HG02943 (cell line): ENCODE results near the gene NLRP6.
"Not testable (repeated sequence)": the region's sequence is repeated elsewhere in the genome, so short reads cannot be mapped to it uniquely, and the experiment has no call there.

Source experiments
- ATAC-seq: cut with Tn5 transposase; IDR thresholded peaks from one replicate; pipeline ENCODE4 v1.9.1; 2021; ENCODE audit warnings: mild to moderate bottlenecking, low read depth, moderate library complexity; ENCODE audit not compliant: unreplicated experiment

NLRP6 gene

DNA sequence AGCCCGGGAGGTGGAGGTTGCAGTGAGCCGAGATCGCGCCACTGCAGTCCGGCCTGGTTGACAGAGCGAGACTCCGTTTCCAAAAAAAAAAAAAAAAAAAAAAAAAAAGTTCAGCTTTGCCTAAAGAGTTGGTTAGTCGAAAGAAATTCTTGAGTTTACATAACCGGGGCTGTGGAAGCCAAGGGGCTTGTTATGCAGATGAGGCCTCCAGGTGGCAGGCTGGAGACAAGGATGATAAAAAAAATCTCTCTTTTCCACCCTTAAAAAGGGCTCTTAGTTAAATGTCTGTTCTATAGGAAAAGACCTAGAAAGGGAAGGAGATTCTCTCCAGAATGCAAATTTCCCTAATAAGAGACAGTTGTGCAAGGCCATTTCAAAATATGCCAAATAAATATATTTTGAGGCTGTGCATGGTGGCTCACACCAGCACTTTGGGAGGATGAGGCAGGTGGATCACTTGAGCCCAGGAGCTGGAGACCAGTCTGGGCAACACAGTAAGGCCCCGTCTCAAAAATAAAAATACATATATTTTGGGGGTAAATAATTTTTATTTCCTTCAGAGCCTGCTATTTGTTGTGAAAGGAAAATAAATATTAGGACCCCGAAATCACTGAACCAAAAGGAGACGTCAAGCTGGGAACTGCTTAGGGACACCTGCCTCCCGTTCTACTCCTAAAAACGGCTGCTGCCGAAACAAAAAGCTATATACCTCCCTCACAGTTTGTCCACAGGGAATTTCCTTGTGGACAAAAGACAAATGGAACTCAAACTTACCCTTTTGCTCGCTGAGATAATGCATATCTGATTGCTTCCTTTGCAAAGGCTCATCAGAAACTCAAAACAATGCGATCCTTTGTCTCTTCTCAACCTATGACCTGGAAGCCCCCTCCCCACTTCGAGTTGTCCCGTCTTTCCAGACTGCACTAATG lies 27.0 kb downstream of the NLRP6 start:
- no peak for ATAC-seq

DNA sequence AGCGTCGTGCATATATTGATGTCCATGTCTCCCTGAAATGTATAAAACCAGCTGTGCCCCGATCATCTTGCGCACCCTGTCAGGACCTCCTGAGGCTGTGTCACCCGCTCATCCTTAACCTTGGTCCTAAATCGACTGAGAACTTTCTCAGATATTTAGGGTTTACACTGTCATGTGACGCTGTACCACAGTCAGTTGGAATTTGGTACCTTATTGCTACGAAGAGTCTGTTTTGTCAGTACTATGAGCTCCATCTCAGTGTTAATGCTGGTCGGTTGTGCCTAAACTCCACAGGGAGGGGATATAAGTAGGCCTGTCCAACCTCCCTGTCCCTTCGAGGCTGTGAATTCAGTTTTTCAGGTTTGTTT lies 27.6 kb downstream of the NLRP6 start:
- ATAC-seq: no peak

DNA sequence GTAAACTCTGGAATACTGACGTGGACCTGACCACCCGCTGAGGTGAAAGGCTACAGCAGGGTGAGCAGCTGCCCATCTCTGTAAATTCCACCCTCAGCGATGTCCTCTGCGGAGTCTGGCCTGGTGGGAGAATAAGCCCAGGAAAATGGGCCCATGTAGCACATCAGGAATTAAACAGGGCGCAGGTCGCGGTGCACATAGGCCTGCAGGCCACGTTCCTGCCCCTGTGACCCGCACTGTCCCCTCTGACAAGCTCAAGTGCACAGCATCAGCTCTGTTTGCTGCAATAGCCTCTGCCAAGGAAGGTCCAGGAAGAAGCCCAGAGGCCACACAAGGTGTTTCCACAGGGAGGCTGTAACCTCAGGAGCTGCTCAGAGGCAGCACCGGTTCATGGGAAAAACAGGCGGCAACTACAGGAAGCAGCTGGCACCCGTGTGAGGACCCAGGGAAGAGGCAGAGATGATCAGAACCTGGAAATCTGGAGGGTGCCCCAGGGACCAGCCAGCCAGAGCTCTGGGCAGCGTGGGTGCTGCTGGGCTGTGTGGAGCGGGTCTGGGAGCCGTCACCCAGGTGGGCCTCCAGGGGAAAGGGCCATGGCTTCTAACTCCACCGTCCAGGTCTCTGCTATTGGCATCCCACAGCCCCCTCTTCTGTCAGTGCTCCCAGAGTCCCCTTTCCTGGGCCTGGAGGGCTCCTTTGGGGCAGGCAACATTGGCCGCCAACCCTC lies 28.6 kb downstream of the NLRP6 start:
- ATAC-seq: no peak

DNA sequence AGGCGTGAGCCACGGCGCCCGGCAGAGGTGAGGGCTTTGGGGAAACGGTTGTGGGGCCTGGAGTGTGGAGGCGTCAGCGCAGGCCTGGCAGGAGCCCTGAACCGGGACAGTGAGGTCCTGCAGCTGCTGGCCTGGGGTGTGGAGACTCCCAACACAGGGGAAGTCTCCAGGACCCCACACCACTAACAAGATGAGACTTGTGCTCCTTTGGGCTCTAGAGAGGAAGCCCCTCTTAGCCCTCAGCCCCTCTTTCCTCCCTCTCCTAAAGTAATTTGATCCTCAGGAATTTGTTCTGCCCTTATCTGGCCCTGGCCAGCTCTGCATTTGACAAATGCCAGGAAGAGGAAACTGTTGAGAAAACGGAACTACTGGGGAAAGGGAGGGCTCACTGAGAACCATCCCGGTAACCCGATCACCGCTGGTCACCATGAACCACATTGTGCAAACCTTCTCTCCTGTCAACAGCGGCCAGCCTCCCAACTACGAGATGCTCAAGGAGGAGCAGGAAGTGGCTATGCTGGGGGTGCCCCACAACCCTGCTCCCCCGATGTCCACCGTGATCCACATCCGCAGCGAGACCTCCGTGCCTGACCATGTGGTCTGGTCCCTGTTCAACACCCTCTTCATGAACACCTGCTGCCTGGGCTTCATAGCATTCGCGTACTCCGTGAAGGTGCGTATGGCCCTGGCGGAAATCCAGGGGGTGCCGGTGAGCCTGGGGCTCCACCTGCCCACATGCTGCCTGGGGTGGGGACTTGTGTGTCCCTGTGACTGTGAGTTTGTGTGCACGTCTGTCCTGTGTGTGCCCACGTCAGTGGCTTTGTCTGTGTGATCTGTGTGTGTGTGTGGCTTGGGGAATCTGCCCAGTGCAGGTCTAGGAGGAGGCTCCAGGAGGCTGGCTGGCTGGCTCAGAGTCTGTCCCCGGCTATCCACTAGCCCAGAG lies 29.8 kb downstream of the NLRP6 start, which contains the start of gene IFITM2:
Gene IFITM2, plus strand, starts transcription at position 51 of the 943 bp plus-strand sequence. Its CDS starts 377 bp downstream, at position 428.
- not testable (repeated sequence) for ATAC-seq

DNA sequence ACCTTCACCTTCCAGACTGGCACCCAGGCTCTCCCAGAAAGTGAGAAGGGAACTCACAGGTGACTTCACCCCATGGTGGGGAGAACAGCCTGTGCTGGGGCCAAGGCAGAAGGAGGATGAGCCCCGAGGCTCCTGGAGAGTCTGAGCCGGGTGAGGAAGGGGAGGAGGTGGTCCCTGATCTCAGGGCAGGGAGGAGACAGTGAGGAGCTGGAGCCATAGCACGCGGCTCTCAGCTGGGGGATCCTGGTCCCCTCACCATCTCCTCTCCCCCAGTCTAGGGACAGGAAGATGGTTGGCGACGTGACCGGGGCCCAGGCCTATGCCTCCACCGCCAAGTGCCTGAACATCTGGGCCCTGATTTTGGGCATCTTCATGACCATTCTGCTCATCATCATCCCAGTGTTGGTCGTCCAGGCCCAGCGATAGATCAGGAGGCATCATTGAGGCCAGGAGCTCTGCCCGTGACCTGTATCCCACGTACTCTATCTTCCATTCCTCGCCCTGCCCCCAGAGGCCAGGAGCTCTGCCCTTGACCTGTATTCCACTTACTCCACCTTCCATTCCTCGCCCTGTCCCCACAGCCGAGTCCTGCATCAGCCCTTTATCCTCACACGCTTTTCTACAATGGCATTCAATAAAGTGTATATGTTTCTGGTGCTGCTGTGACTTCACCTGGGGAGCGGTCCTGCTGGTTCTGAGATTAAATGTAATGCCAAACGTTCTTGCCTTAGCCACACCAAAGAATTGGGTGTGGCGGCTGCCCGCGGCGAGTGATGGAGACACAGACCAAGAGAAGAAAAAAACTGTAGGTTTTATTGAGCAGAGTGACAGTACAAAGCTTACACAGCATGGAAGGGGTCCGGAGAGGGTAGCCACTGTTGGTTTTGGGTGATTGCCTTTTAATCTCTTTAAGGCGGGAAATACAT lies 30.8 kb downstream of the NLRP6 start:
- not testable (repeated sequence) for ATAC-seq

DNA sequence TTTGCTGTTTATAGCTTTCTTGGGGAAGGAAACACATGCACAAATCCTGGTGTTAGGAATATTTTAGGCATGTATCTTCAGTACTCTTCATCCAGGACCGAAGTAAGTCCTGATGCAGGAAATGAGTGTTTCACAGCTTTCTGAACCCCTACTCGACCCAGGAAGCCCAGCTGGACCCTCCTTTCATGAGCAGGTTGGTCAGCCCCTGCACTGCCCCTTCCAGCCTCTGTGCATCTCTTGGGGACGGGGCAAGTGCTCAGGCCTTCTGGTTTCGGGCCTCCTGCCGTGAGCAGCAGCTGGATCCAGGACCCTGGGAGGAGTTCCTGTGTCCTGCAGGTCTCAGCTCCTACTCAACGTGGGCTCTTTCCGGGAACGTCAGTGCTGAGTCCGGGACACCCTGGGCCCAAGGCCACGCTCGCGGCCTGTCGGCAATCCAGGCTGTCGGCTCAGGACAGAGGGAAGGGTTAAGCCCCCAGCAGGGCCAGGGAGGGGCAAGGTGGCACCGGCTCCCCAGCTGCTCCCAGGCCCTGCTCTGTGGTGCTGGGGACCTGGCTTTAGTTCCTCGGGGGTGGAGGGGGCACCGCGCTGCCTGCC lies 31.9 kb downstream of the NLRP6 start:
- ATAC-seq: not testable (repeated sequence)

DNA sequence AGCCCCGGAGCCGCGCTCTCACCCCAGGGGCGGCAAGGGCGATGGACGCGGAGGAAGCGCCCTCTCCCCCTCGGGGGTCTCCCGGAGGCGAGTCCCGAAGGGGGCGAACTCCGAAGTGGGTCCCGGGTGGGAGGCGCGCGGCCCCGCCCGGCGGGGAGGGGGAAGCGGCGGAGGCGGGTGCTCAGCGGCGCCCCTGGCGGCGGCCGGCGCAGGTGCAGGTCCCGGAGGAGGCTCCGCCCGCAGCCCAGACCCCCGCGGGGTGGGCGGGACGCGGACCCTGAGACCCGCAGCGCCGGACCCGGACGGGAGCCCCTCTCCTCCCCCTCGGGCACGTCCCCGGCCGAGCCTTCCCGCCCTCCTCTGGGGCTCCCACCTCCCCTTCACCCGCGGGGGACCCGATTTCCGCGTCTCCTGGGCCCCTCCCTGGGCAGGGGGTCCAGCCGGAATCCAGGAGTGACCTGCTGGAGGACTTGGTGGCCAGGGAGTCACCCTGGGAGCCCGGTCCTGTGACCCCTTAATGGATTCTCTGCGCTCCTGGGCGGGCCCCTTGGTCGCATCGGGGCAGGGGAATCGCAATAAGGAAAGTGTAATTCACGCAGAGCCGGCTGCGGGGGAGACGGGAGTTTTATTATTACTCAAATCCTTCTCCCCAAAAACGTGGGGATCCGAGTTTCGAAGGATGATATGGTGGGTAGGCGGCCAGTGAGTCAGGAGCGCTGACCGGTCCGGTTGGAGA lies 33.0 kb downstream of the NLRP6 start:
- ATAC-seq: not testable (repeated sequence)

DNA sequence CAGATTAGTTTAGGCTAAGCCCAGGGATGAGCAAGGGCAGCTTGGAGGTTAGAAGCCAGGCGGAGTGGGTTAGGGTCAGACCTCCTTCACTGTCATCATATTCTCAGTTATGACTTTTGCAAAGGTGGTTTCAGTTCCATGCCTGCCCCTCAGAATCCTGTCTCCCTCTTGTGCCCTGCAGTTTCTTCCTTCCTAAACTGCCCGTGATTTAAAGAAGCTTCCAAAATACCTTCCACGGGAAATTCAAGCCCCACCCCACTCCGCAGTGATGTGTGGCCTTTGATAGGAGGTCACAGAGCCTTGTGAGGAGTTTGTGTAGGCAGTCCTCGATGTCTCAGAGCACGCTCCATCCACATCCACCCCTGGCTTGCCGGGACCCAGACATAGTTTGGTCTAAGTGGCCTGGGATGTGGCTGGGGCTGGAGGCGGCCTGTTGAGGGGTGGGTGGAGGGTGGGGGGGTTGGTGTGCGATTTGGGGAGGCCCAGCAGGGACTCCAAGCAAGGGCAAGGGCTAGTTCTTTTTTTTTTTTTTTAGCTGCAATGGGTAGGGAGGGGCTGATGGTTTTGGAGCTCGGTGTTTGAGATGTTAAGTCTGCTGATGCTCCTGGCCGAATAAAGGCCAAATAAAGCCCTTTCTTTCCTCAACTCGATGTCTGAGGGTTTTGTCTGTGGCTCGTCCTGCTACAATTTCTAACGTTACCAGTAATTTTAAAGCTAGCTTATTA lies 34.0 kb downstream of the NLRP6 start:
- ATAC-seq: no peak

DNA sequence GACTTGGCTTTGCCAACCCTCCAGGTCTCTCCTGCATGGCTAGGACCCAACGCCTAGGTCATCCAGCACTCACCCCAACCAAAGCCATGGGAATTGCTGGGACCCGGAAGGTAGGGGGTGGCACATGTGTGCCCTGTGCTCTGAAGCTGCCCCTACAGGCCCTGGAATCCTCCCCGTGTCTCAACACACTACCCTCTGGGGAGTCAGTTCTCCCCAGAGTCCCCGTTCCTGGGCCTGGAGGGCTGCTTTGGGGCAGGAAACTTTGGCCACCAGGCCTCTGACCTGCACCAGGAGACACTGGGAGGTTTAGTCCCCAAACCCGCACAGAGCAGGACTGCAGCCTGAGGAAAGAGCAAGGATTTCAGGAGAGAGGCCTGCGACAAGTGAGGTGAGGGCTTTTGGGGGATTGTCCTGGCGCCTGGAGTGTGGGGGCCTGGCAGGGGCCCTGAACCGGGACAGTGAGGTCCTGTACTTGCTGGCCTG lies 35.1 kb downstream of the NLRP6 start:
- ATAC-seq: no peak

DNA sequence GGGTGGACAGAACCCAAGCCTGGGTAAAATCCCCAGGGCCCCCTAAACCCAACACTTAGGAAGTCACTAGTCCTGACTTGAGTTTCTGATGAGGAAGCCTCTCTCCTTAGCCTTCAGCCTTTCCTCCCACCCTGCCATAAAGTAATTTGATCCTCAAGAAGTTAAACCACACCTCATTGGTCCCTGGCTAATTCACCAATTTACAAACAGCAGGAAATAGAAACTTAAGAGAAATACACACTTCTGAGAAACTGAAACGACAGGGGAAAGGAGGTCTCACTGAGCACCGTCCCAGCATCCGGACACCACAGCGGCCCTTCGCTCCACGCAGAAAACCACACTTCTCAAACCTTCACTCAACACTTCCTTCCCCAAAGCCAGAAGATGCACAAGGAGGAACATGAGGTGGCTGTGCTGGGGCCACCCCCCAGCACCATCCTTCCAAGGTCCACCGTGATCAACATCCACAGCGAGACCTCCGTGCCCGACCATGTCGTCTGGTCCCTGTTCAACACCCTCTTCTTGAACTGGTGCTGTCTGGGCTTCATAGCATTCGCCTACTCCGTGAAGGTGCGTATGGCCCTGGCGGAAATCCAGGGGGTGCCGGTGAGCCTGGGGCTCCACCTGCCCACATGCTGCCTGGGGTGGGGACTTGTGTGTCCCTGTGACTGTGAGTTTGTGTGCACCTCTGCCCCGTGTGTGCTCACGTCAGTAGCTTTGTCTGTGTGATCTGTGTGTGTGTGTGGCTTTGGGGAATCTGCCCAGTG lies 35.8 kb downstream of the NLRP6 start, which contains the start of gene IFITM1:
Gene IFITM1, plus strand, starts transcription at position 254 of the 767 bp plus-strand sequence. Its CDS starts 131 bp downstream, at position 385.
- peak; percentile 47 for ATAC-seq

DNA sequence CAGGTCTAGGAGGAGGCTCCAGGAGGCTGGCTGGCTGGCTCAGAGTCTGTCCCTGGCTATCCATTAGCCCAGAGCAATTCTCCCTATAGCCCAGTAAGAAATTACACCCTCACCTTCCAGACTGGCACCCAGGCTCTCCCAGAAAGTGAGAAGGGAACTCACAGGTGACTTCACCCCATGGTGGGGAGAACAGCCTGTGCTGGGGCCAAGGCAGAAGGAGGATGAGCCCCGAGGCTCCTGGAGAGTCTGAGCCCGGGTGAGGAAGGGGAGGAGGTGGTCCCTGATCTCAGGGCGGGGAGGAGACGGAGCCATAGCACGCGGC lies 36.3 kb downstream of the NLRP6 start:
- ATAC-seq: not testable (repeated sequence)

DNA sequence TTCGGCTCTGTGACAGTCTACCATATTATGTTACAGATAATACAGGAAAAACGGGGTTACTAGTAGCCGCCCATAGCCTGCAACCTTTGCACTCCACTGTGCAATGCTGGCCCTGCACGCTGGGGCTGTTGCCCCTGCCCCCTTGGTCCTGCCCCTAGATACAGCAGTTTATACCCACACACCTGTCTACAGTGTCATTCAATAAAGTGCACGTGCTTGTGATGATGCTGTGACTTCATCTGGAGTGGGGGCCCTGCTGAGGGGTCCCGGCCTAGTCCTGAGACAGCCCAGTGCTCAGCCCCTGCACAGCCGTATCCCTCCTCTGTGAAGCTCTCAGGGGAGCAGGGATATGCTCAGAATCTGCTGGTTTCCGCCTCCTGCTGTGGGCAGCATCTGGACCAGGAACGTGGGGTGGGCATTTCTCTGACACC lies 36.9 kb downstream of the NLRP6 start:
- no peak for ATAC-seq

DNA sequence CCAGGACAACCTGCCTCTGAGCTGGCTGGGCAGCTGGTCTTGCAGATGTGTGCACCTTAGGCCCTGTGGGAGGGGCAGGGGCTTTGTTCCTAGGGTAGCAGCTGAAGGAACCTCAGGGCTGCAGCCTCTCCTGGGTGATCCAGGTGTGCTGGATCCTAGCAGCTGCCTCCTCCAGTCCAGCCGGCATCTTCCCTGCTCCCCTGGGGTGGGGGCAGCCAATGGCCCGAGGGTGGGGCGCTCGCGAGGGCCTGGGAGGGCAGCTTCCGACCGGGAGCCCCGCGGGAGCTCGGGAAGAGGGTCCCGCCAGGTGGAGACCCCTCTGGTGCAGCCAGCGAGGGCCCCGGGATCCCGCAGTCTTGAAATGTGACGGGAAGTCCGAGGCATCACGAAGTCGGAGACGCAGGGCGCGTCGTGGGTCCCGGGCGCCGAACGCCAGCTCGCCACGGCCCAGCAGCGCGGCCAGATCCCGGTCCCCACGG lies 37.3 kb downstream of the NLRP6 start:
- ATAC-seq: no peak

DNA sequence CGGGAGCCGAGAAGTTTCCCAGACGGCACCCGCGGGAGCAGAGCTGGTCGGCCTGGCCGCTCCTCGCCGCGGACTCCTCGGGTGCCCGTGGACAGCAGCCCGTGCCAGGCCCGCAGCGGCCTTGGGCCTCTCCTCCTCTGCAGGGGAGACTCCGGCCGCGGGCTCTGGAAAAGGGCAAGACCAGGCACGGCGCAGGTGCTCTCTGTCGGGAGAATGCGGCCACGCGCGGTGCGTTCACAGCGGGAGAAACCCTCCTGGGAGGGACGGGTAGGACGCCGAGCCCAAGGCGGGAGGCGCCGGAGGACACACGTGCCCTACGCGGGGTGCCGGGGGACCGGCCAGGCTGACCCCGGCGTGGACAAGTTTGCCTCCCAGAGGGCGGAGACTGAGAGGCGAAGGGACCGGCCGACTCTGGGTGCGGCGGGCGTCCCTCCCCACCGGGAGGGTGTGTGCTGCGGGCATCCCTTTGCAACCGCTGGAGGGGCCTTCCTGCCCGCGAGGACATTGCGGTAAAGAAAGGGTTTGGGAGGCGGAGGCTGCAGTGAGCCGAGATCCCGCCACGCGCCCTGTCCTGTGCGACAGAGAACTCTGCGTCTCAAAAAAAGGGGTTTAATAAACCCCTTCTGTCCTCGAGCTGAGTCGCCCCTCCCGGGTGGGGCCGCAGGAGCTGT lies 38.0 kb downstream of the NLRP6 start:
- ATAC-seq: no peak

DNA sequence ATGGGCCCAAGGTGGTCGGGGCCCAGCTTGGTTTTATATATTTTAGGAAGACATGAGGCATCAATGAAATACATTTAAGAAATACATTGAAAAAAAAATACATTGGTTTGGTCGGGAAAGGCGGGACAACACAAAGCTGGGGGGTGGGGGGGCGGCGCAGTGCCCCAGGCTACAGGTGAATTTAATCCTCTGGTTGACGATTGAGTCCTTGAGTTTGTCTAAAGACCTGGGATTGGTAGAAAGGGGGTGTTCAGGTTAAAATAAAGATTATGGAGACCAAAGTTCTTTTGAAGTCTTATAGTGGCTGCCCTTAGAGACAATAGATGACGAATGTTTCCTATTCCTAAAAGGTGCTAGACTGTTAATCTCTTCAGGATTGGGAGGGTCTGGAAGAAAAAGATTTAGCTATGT lies 38.7 kb downstream of the NLRP6 start:
- no peak for ATAC-seq
